Parathyroid adenoma (tissue), 2 donors: ENCODE data around the gene CNGA4.
"Not testable (repeated sequence)": the region's sequence is repeated elsewhere in the genome, so short reads cannot be mapped to it uniquely, and the experiment has no call there.

Experiments used
- H2AFZ ChIP-seq: fragments of 300-600 bp; sonication (generic); one replicate; pipeline ENCODE4 v1.7.0; 2017; ENCODE audit warnings: antibody characterized with exemption, mild to moderate bottlenecking
- H3K27ac ChIP-seq: fragments of 300-600 bp; sonication (generic); one replicate; pipeline ENCODE4 v1.7.0; 2017
- H3K27me3 ChIP-seq: fragments of 300-600 bp; sonication (generic); one replicate; pipeline ENCODE4 v1.7.0; 2017; ENCODE audit warnings: low read length; ENCODE audit not compliant: control insufficient read depth, insufficient read depth
- H3K36me3 ChIP-seq: fragments of 300-600 bp; sonication (generic); one replicate; pipeline ENCODE4 v1.7.0; 2017; ENCODE audit warnings: low read length; ENCODE audit not compliant: control insufficient read depth, insufficient read depth
- H3K4me1 ChIP-seq: fragments of 300-600 bp; sonication (generic); one replicate; pipeline ENCODE4 v1.7.0; 2017; ENCODE audit warnings: control low read depth
- H3K4me2 ChIP-seq: fragments of 300-600 bp; sonication (generic); one replicate; pipeline ENCODE4 v1.7.0; 2017; ENCODE audit warnings: low read length
- H3K4me3 ChIP-seq: fragments of 300-600 bp; sonication (generic); one replicate; pipeline ENCODE4 v1.7.0; 2017; ENCODE audit warnings: low read depth, low read length
- H3K79me2 ChIP-seq: fragments of 300-600 bp; sonication (generic); one replicate; pipeline ENCODE4 v1.7.0; 2017; ENCODE audit warnings: control low read depth
- H3K9ac ChIP-seq: fragments of 300-600 bp; sonication (generic); one replicate; pipeline ENCODE4 v1.7.0; 2017; ENCODE audit warnings: mild to moderate bottlenecking
- H3K9me3 ChIP-seq: fragments of 300-600 bp; sonication (generic); one replicate; pipeline ENCODE4 v1.7.0; 2017; ENCODE audit warnings: low read length; ENCODE audit not compliant: control insufficient read depth
- CTCF ChIP-seq: fragments of 300-600 bp; sonication (generic); IDR thresholded peaks from one replicate; pipeline ENCODE4 v1.7.0; 2017; ENCODE audit warnings: antibody characterized with exemption, mild to moderate bottlenecking
- donor health status: primary hyperparathyroidism.

Gene CNGA4

GRCh38 chr11:6248248-6248647, 9.4 kb downstream of the CNGA4 start:
- TF ChIP-seq CTCF, result no peak
- H3K36me3 ChIP-seq, result no peaks in the 10 kb centered on the region
- no peaks in the 10 kb centered on the region for H3K9me3 ChIP-seq
- H3K4me3 ChIP-seq, result no peak overlapping the region
- H3K4me2 ChIP-seq, result no peak overlapping the region
- H2AFZ ChIP-seq, result no peak overlapping the region
- no peak overlapping the region for H3K27ac ChIP-seq
- H3K79me2 ChIP-seq, result no peaks in the 10 kb centered on the region
- no peak overlapping the region for H3K9ac ChIP-seq
- H3K4me1 ChIP-seq, result no peaks in the 10 kb centered on the region
- no peaks in the 10 kb centered on the region for H3K27me3 ChIP-seq

- H3K4me1 ChIP-seq, H3K4me2 ChIP-seq, H3K9me3 ChIP-seq, H2AFZ ChIP-seq, H3K27me3 ChIP-seq, H3K27ac ChIP-seq, H3K4me3 ChIP-seq, H3K9ac ChIP-seq, H3K79me2 ChIP-seq, H3K36me3 ChIP-seq: not testable (repeated sequence)
Measured at GRCh38 chr11:6248897-6249296, 10.0 kb downstream of the CNGA4 start.

- H3K79me2 ChIP-seq, result no peaks in the 10 kb centered on the region
- no peak overlapping the region for H2AFZ ChIP-seq
- no peak overlapping the region for H3K9ac ChIP-seq
- no peaks in the 10 kb centered on the region for H3K27me3 ChIP-seq
- H3K4me3 ChIP-seq, result no peak overlapping the region
- TF ChIP-seq CTCF, result no peak
- no peak overlapping the region for H3K4me2 ChIP-seq
- no peak overlapping the region for H3K27ac ChIP-seq
- H3K4me1 ChIP-seq, result no peaks in the 10 kb centered on the region
- H3K36me3 ChIP-seq, result no peaks in the 10 kb centered on the region
- no peaks in the 10 kb centered on the region for H3K9me3 ChIP-seq
Measured at GRCh38 chr11:6249770-6250555, 11.1 kb downstream of the CNGA4 start.

- Histone ChIP-seq H3K79me2 (no peaks in the 10 kb centered on the region), H2AFZ (no peak overlapping the region), H3K27ac (no peak overlapping the region), H3K27me3 (no peaks in the 10 kb centered on the region), H3K4me3 (no peak overlapping the region), H3K4me2 (no peak overlapping the region), H3K9me3 (no peaks in the 10 kb centered on the region), H3K9ac (no peak overlapping the region), H3K36me3 (no peaks in the 10 kb centered on the region), H3K4me1 (no peaks in the 10 kb centered on the region)
- peak; percentile 74 for TF ChIP-seq CTCF
Measured at GRCh38 chr11:6251120-6251733, 12.3 kb downstream of the CNGA4 start.

- H3K4me2 ChIP-seq, result no peak overlapping the region
- H3K79me2 ChIP-seq, result no peaks in the 10 kb centered on the region
- H3K4me1 ChIP-seq, result no peaks in the 10 kb centered on the region
- no peaks in the 10 kb centered on the region for H3K9me3 ChIP-seq
- H3K27me3 ChIP-seq, result no peaks in the 10 kb centered on the region
- no peak overlapping the region for H3K27ac ChIP-seq
- no peak for TF ChIP-seq CTCF
- no peak overlapping the region for H3K4me3 ChIP-seq
- no peaks in the 10 kb centered on the region for H3K36me3 ChIP-seq
- H3K9ac ChIP-seq, result no peak overlapping the region
- no peak overlapping the region for H2AFZ ChIP-seq
Measured at GRCh38 chr11:6251990-6252473, 13.1 kb downstream of the CNGA4 start.
